HEK293 (cell line): Measurements from ENCODE around the gene TYRP1.

Experiments
- CTCF ChIA-PET: fragments of 350-600 bp; formaldehyde crosslinking; extraction: SDS; loops from one replicate; lab custom pipeline; 2021; ENCODE audit warnings: antibody characterized with exemption; lab: Yijun Ruan, JAX
- POLR2A ChIA-PET: fragments of 300-600 bp; formaldehyde crosslinking; extraction: SDS; loops from one replicate; lab custom pipeline; 2020; ENCODE audit warnings: antibody characterized with exemption, inconsistent platforms; lab: Yijun Ruan, JAX
- H3K27ac ChIP-seq: fragments of 200-500 bp; sonication (Bioruptor generic); 2 replicates; pipeline ENCODE4 v1.5.1; 2014; ENCODE audit warnings: low read depth, low read length, control low read depth, inconsistent platforms; ENCODE audit errors: extremely low read depth
- H3K36me3 ChIP-seq, 2 experiments: fragments of 200-500 bp in 1 of 2; sonication (Bioruptor generic) in 1 of 2; 1 replicate in 1 of 2; 2 replicates in 1 of 2; pipeline ENCODE4 v1.5.1; 2014 to 2017; ENCODE audit warnings: inconsistent platforms in 2 of 2, low read length in 2 of 2; ENCODE audit not compliant: control insufficient read depth in 2 of 2, insufficient read depth in 1 of 2
- H3K4me1 ChIP-seq: fragments of 200-500 bp; sonication (Bioruptor generic); 2 replicates; pipeline ENCODE4 v1.5.1; 2014; ENCODE audit warnings: mild to moderate bottlenecking, low read length, inconsistent platforms; ENCODE audit not compliant: control insufficient read depth, insufficient read depth
- H3K4me3 ChIP-seq: 2 replicates; pipeline ENCODE4 v1.5.1; 2011; ENCODE audit warnings: low read depth, mild to moderate bottlenecking, control low read depth, low read length, moderate library complexity
- H3K9me3 ChIP-seq: fragments of 200-500 bp; sonication (Bioruptor generic); 2 replicates; pipeline ENCODE4 v1.5.1; 2014; ENCODE audit warnings: low read depth, low read length, inconsistent platforms; ENCODE audit not compliant: control insufficient read depth, insufficient read depth
- FEZF1 ChIP-seq: fragments of 450-650 bp; formaldehyde crosslinking; IDR thresholded peaks from 2 replicates; pipeline ENCODE4 v1.5.1; 2016; ENCODE audit warnings: missing biosample characterization, missing genetic modification characterization
- MZF1 ChIP-seq: fragments of 450-650 bp; formaldehyde crosslinking; IDR thresholded peaks from 2 replicates; pipeline ENCODE4 v1.5.1; 2017; ENCODE audit warnings: missing biosample characterization, missing genetic modification characterization, borderline replicate concordance
- ZIC2 ChIP-seq: fragments of 450-650 bp; formaldehyde crosslinking; IDR thresholded peaks from 2 replicates; pipeline ENCODE4 v1.5.1; 2016; ENCODE audit warnings: missing biosample characterization, missing genetic modification characterization
- ZNF112 ChIP-seq: fragments of 450-650 bp; formaldehyde crosslinking; IDR thresholded peaks from 2 replicates; pipeline ENCODE4 v1.5.0; 2017; ENCODE audit warnings: missing biosample characterization, missing genetic modification characterization
- ZNF18 ChIP-seq: fragments of 450-650 bp; formaldehyde crosslinking; IDR thresholded peaks from 2 replicates; pipeline ENCODE4 v1.5.1; 2016; ENCODE audit warnings: missing biosample characterization, missing genetic modification characterization
- ZNF335 ChIP-seq: fragments of 450-650 bp; formaldehyde crosslinking; conservative IDR thresholded peaks from 2 replicates; pipeline ENCODE4 v1.5.1; 2016; ENCODE audit warnings: missing biosample characterization, missing genetic modification characterization
- ZNF398 ChIP-seq: fragments of 450-650 bp; formaldehyde crosslinking; IDR thresholded peaks from 2 replicates; pipeline ENCODE4 v1.5.1; 2017; ENCODE audit warnings: missing biosample characterization, missing genetic modification characterization
- ZNF600 ChIP-seq: fragments of 450-650 bp; formaldehyde crosslinking; IDR thresholded peaks from 2 replicates; pipeline ENCODE4 v1.5.1; 2016; ENCODE audit warnings: missing biosample characterization, missing genetic modification characterization

Gene TYRP1

GRCh38 chr9:12753931-12754330, 60.7 kb downstream of the TYRP1 start:
- ChIA-PET POLR2A (no interaction called here), CTCF (interaction anchor here (0.6 kb wide), 1 partner anchor 337 kb away, joined by 5 read pairs; no protein-coding TSS in a partner anchor)
- Histone ChIP-seq H3K4me1 (no peaks in the 10 kb centered on the region), H3K9me3 (no peaks in the 10 kb centered on the region), H3K36me3 (no peaks in the 10 kb centered on the region), H3K27ac (no peak overlapping the region), H3K4me3 (no peak overlapping the region)
- no peak for TF ChIP-seq ZIC2 (tag by site-specific recombination)
- no peak for TF ChIP-seq MZF1
- no peak for TF ChIP-seq ZNF112 (tag by site-specific recombination)
- no peak for TF ChIP-seq ZNF18
- no peak for TF ChIP-seq ZNF600 (tag by site-specific recombination)

- H3K36me3 ChIP-seq = no peaks in the 10 kb centered on the region
- no peak overlapping the region for H3K27ac ChIP-seq
- ChIA-PET POLR2A (no interaction called here), CTCF (interaction anchor here (0.6 kb wide), 1 partner anchor 221 kb away, joined by 3 read pairs; no protein-coding TSS in a partner anchor)
- no peak for TF ChIP-seq ZNF398 (tag by site-specific recombination)
- 0 out of 2 replicates have a peak, but pooled peaks have one; percentile 12 for TF ChIP-seq ZNF335
- 0 out of 2 replicates have a peak, but pooled peaks have one; percentile 33 for TF ChIP-seq FEZF1 (tag by site-specific recombination)
- TF ChIP-seq, all 188 proteins: peak for 2
- Histone ChIP-seq H3K4me1 (peaks cover 8% of the 10 kb centered on the region; the same call in 1 of the 2 replicates), H3K9me3 (no peaks in the 10 kb centered on the region), H3K4me3 (no peak overlapping the region)
Observed at GRCh38 chr9:12759761-12760160, 66.6 kb downstream of the TYRP1 start.
